NCI-H526 treated with DMSO at 0.1 percent for 48 hours (cell line): ENCODE data around the gene ING2.
"Not testable (repeated sequence)": the region's sequence is repeated elsewhere in the genome, so short reads cannot be mapped to it uniquely, and the experiment has no call there.

ENCODE experiments used
- DNase-seq: peaks from one replicate; lab custom pipeline; 2025; lab: John Stamatoyannopoulos, UW

The ING2 gene

DNA sequence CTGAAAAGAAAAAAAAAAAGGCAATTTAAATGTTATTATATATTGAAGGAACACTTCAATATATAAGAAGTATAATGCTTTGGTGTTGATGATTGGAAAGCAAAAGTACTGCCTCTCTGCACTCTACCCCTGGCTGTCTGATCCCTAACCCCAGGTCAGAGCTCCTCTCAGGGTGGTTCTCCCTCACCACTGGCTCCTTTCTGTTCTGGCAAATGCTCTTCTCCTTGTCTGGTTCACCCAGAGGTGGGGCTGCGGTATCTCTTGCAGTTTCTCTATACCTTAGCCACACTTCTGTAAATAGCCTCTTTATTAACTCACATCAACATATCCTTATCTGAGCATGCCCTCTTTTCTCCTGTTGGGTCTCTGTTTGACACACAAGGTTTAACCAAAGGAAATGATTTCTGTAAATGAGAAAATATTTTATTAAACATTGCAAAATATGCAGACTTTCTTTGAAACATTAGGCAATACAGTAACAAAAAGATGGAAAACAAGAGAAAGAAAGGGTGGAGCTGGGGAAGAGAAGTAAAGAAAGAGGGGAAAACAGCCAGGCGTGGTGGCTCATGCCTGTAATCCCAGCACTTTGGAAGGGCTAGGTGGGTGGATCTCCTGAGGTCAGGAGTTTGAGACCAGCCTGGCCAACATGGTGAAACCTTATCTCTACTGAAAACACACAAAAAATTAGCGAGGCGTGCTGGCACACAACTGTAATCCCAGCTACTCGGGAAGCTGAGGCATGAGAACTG is 45.7 kb downstream of the ING2 start:
- DNase-seq: no peak

DNA sequence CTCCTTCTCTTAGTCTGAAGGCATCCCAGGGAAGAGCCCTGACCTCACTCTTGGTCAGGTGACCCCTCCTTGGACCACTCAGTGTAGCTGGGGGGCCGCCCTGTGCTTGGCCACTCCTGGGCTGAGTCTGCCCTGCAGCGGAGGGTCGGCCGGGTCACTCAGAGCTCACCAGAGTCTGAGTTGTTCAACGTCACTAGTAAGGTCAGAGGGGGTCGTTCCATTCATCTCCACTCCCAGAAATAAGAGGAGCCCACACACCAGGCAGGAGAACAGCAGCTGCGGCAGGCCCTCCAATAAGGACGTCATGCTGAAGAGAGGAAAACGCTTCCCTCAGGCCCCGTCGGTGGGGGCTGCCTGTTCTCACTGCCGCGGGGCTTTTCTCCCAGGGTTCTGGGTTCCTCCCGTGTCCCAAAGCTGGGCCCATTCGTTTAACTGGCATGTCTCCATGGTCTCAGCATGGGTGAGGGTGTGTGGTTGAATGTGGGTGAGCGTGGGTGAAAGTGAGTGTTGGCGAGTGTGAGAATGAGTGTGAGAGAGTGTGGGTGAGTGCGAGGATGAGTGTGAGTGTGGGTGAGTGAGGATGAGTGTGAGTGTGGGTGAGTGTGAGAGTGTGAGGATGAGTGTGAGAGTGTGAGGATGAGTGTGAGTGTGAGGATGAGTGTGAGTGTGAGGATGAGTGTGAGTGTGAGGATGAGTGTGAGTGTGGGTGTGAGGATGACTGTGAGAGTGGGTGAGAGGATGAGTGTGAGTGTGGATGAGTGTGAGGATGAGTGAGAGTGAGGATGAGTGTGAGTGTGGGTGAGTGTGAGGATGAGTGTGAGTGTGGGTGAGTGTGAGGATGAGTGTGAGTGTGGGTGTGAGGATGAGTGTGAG is 47.7 kb downstream of the ING2 start:
- no peak for DNase-seq

DNA sequence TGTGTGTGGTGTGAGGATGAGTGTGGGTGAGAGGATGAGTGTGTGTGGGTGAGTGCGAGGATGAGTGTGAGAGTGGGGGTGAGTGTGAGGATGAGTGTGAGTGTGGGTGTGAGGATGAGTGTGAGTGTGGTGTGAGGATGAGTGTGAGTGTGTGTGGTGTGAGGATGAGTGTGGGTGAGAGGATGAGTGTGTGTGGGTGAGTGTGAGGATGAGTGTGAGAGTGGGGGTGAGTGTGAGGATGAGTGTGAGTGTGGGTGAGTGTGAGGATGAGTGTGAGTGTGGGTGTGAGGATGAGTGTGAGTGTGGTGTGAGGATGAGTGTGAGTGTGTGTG is 48.3 kb downstream of the ING2 start:
- DNase-seq: not testable (repeated sequence)

GRCh38 chr4:183553601-183554345 is 48.9 kb downstream of the ING2 start:
- no peak for DNase-seq

- no peak for DNase-seq
Observed at GRCh38 chr4:183554346-183554686, 49.5 kb downstream of the ING2 start.

DNA sequence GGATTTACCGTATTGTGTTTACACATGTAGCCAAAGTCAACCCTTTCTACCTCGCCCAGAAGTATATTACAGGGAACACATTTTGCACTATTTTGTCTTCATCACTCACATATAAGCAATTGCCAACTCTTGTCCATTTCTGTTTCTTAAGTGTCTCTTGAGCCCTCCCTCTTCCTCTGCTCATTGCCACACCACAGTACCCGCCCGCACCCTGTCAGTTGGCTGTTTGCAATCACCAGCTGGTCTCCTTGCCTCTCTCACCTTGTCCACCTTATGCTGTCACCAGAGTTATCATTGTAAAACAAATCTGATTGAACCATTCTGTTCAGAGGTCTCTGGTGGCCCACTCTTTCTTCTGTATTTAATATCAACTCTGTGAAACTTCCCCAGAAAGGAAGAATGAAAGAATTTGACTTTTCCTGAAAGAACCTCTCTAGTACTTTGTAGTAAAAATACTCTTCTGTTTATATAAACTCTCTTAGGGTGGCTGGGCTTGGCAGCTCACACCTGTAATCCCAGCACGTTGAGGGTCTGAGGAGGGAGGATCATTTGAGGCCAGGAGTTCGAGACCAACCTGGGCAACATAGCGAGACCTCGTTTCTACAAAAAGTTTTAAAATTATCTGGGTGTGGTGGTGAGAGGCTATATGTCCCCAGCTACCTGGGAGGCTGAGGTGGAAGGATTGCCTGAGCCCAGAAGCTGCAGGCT is 50.2 kb downstream of the ING2 start:
- DNase-seq: no peak

DNA sequence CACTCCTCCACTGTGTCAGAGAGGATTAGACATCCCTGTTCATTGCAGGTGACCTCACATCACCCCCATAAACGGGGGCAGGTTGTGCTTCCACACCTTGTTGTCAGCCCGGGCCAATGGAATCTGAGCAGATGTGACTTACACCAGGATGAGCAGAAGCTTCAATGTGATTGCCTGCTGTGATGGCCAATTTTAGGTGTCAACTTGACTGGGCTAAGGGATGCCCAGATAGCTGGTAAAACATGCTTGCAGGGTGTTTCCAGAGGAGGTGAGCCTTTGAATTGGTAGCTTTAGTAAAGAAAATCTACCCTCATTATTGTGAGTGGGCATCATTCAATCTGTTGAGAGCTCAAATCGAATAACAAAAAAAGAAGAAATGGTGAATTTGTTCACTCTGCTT is 52.1 kb downstream of the ING2 start:
- DNase-seq: no peak

- no peak for DNase-seq
Observed at GRCh38 chr4:183557611-183558010, 52.8 kb downstream of the ING2 start.

- DNase-seq: no peak
Observed at GRCh38 chr4:183558873-183559272, 54.0 kb downstream of the ING2 start.

GRCh38 chr4:183561905-183562304 is 57.0 kb downstream of the ING2 start:
- DNase-seq: no peak
